GM23338 (cell line): ENCODE data around the gene VPS72.

Experiments used
- CREB1 ChIP-seq: fragments of 250-450 bp; sonication (Bioruptor Pico); IDR thresholded peaks from 2 replicates; pipeline ENCODE4 v1.5.0; 2020; ENCODE audit warnings: low read depth, mild to moderate bottlenecking, moderate library complexity
- ETS1 ChIP-seq: IDR thresholded peaks from 2 replicates; pipeline ENCODE4 v1.6.1; 2016; ENCODE audit warnings: antibody characterized with exemption
- EZH2 ChIP-seq: fragments of 200-600 bp; sonication (generic); IDR thresholded peaks from one replicate; pipeline ENCODE4 v1.8.0; 2017; ENCODE audit warnings: antibody characterized with exemption, mild to moderate bottlenecking, low read depth; ENCODE audit not compliant: unreplicated experiment
- EZH2phosphoT487 ChIP-seq: fragments of 200-600 bp; sonication (generic); IDR thresholded peaks from one replicate; pipeline ENCODE4 v1.8.1; 2018; ENCODE audit warnings: antibody characterized with exemption; ENCODE audit not compliant: unreplicated experiment
- JUNB ChIP-seq: IDR thresholded peaks from one replicate; pipeline ENCODE4 v1.6.1; 2016; ENCODE audit warnings: antibody characterized with exemption; ENCODE audit not compliant: unreplicated experiment
- POLR2AphosphoS5 ChIP-seq: IDR thresholded peaks from 2 replicates; pipeline ENCODE4 v1.6.1; 2016; ENCODE audit warnings: antibody characterized with exemption, low read depth
- ZNF114 ChIP-seq: fragments of 250-450 bp; sonication (Bioruptor Pico); IDR thresholded peaks from 2 replicates; pipeline ENCODE4 v1.5.0; 2020; ENCODE audit warnings: mild to moderate bottlenecking, moderate library complexity
- ZNF331 ChIP-seq: fragments of 250-450 bp; sonication (Bioruptor Pico); IDR thresholded peaks from 2 replicates; pipeline ENCODE4 v1.5.0; 2020; ENCODE audit warnings: low read depth, mild to moderate bottlenecking, moderate library complexity
- TF ChIP-seq, protein P1 (sequence below), 2 experiments: fragments of 200-600 bp in 1 of 2; sonication (generic) in 1 of 2; conservative IDR thresholded peaks; 2 replicates each; pipeline versions ENCODE4 v1.5.1 to v1.6.1; 2016 to 2017; ENCODE audit warnings: antibody characterized with exemption in 2 of 2, low read depth in 2 of 2, mild to moderate bottlenecking in 2 of 2, moderate library complexity in 1 of 2
- TF ChIP-seq, protein P2 (sequence below): IDR thresholded peaks from one replicate; pipeline ENCODE4 v1.6.1; 2018; ENCODE audit warnings: antibody characterized with exemption; ENCODE audit not compliant: unreplicated experiment
- TF ChIP-seq, protein P3 (sequence below): fragments of 250-450 bp; sonication (Bioruptor Pico); IDR thresholded peaks from 2 replicates; pipeline ENCODE4 v1.5.0; 2020; ENCODE audit warnings: mild to moderate bottlenecking, moderate library complexity

GRCh38 chr1:151157067-151157531 is 32.9 kb downstream of the VPS72 start:
- TF ChIP-seq, protein P1, sequence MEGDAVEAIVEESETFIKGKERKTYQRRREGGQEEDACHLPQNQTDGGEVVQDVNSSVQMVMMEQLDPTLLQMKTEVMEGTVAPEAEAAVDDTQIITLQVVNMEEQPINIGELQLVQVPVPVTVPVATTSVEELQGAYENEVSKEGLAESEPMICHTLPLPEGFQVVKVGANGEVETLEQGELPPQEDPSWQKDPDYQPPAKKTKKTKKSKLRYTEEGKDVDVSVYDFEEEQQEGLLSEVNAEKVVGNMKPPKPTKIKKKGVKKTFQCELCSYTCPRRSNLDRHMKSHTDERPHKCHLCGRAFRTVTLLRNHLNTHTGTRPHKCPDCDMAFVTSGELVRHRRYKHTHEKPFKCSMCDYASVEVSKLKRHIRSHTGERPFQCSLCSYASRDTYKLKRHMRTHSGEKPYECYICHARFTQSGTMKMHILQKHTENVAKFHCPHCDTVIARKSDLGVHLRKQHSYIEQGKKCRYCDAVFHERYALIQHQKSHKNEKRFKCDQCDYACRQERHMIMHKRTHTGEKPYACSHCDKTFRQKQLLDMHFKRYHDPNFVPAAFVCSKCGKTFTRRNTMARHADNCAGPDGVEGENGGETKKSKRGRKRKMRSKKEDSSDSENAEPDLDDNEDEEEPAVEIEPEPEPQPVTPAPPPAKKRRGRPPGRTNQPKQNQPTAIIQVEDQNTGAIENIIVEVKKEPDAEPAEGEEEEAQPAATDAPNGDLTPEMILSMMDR (conservative IDR thresholded peaks at IDR 0.05; ENCODE audit: low read depth in 2 of 2), result no peak
- no peak for TF ChIP-seq CREB1 (CRISPR knock-in tag)
- no peak for TF ChIP-seq EZH2
- TF ChIP-seq JUNB, result no peak
- no peak for TF ChIP-seq ZNF331 (CRISPR knock-in tag)
- TF ChIP-seq, protein P2, sequence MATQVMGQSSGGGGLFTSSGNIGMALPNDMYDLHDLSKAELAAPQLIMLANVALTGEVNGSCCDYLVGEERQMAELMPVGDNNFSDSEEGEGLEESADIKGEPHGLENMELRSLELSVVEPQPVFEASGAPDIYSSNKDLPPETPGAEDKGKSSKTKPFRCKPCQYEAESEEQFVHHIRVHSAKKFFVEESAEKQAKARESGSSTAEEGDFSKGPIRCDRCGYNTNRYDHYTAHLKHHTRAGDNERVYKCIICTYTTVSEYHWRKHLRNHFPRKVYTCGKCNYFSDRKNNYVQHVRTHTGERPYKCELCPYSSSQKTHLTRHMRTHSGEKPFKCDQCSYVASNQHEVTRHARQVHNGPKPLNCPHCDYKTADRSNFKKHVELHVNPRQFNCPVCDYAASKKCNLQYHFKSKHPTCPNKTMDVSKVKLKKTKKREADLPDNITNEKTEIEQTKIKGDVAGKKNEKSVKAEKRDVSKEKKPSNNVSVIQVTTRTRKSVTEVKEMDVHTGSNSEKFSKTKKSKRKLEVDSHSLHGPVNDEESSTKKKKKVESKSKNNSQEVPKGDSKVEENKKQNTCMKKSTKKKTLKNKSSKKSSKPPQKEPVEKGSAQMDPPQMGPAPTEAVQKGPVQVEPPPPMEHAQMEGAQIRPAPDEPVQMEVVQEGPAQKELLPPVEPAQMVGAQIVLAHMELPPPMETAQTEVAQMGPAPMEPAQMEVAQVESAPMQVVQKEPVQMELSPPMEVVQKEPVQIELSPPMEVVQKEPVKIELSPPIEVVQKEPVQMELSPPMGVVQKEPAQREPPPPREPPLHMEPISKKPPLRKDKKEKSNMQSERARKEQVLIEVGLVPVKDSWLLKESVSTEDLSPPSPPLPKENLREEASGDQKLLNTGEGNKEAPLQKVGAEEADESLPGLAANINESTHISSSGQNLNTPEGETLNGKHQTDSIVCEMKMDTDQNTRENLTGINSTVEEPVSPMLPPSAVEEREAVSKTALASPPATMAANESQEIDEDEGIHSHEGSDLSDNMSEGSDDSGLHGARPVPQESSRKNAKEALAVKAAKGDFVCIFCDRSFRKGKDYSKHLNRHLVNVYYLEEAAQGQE, result no peak
- TF ChIP-seq POLR2AphosphoS5, result no peak
- no peak for TF ChIP-seq EZH2phosphoT487
- no peak for TF ChIP-seq ZNF114
- TF ChIP-seq, protein P3, sequence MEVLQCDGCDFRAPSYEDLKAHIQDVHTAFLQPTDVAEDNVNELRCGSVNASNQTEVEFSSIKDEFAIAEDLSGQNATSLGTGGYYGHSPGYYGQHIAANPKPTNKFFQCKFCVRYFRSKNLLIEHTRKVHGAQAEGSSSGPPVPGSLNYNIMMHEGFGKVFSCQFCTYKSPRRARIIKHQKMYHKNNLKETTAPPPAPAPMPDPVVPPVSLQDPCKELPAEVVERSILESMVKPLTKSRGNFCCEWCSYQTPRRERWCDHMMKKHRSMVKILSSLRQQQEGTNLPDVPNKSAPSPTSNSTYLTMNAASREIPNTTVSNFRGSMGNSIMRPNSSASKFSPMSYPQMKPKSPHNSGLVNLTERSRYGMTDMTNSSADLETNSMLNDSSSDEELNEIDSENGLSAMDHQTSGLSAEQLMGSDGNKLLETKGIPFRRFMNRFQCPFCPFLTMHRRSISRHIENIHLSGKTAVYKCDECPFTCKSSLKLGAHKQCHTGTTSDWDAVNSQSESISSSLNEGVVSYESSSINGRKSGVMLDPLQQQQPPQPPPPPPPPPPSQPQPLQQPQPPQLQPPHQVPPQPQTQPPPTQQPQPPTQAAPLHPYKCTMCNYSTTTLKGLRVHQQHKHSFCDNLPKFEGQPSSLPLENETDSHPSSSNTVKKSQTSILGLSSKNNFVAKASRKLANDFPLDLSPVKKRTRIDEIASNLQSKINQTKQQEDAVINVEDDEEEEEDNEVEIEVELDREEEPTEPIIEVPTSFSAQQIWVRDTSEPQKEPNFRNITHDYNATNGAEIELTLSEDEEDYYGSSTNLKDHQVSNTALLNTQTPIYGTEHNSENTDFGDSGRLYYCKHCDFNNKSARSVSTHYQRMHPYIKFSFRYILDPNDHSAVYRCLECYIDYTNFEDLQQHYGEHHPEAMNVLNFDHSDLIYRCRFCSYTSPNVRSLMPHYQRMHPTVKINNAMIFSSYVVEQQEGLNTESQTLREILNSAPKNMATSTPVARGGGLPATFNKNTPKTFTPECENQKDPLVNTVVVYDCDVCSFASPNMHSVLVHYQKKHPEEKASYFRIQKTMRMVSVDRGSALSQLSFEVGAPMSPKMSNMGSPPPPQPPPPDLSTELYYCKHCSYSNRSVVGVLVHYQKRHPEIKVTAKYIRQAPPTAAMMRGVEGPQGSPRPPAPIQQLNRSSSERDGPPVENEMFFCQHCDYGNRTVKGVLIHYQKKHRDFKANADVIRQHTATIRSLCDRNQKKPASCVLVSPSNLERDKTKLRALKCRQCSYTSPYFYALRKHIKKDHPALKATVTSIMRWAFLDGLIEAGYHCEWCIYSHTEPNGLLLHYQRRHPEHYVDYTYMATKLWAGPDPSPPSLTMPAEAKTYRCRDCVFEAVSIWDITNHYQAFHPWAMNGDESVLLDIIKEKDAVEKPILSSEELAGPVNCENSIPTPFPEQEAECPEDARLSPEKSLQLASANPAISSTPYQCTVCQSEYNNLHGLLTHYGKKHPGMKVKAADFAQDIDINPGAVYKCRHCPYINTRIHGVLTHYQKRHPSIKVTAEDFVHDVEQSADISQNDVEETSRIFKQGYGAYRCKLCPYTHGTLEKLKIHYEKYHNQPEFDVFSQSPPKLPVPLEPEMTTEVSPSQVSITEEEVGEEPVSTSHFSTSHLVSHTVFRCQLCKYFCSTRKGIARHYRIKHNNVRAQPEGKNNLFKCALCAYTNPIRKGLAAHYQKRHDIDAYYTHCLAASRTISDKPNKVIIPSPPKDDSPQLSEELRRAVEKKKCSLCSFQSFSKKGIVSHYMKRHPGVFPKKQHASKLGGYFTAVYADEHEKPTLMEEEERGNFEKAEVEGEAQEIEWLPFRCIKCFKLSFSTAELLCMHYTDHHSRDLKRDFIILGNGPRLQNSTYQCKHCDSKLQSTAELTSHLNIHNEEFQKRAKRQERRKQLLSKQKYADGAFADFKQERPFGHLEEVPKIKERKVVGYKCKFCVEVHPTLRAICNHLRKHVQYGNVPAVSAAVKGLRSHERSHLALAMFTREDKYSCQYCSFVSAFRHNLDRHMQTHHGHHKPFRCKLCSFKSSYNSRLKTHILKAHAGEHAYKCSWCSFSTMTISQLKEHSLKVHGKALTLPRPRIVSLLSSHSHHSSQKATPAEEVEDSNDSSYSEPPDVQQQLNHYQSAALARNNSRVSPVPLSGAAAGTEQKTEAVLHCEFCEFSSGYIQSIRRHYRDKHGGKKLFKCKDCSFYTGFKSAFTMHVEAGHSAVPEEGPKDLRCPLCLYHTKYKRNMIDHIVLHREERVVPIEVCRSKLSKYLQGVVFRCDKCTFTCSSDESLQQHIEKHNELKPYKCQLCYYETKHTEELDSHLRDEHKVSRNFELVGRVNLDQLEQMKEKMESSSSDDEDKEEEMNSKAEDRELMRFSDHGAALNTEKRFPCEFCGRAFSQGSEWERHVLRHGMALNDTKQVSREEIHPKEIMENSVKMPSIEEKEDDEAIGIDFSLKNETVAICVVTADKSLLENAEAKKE (CRISPR knock-in tag), result no peak
- TF ChIP-seq ETS1, result no peak
